ENCODE data around the gene SFMBT2.
"Not testable (repeated sequence)": the region's sequence is repeated elsewhere in the genome, so short reads cannot be mapped to it uniquely, and the experiment has no call there.

SFMBT2 gene

GRCh38 chr10:7401156-7401555 lies 9.7 kb downstream of the SFMBT2 start:
- no peak for DNase-seq (ENCODE audit: low spot score)

- DNase-seq (ENCODE audit: low spot score): no peak
Observed at GRCh38 chr10:7400068-7400715, 10.6 kb downstream of the SFMBT2 start.

GRCh38 chr10:7399533-7399932 lies 11.3 kb downstream of the SFMBT2 start:
- no peak for DNase-seq (ENCODE audit: low spot score)

GRCh38 chr10:7397049-7398035 lies 13.5 kb downstream of the SFMBT2 start:
- no peak for DNase-seq (ENCODE audit: low spot score)

GRCh38 chr10:7392301-7392700 lies 18.5 kb downstream of the SFMBT2 start:
- not testable (repeated sequence) for DNase-seq (ENCODE audit: low spot score)

- no peak for DNase-seq (ENCODE audit: low spot score)
Observed at GRCh38 chr10:7391748-7392147, 19.1 kb downstream of the SFMBT2 start.

- not testable (repeated sequence) for DNase-seq (ENCODE audit: low spot score)
Observed at GRCh38 chr10:7390689-7391110, 20.1 kb downstream of the SFMBT2 start.

- DNase-seq (ENCODE audit: low spot score): no peak
Observed at GRCh38 chr10:7389844-7390243, 21.0 kb downstream of the SFMBT2 start.

GRCh38 chr10:7389346-7389745 lies 21.5 kb downstream of the SFMBT2 start:
- no peak for DNase-seq (ENCODE audit: low spot score)

- no peak for DNase-seq (ENCODE audit: low spot score)
Observed at GRCh38 chr10:7388602-7389001, 22.2 kb downstream of the SFMBT2 start.

- DNase-seq (ENCODE audit: low spot score): not testable (repeated sequence)
Observed at GRCh38 chr10:7388149-7388548, 22.7 kb downstream of the SFMBT2 start.

- no peak for DNase-seq (ENCODE audit: low spot score)
Observed at GRCh38 chr10:7385114-7385513, 25.7 kb downstream of the SFMBT2 start.

- DNase-seq (ENCODE audit: low spot score): no peak
Observed at GRCh38 chr10:7383442-7383841, 27.4 kb downstream of the SFMBT2 start.

- no peak for DNase-seq (ENCODE audit: low spot score)
Observed at GRCh38 chr10:7380704-7381241, 30.1 kb downstream of the SFMBT2 start.

- no peak for DNase-seq (ENCODE audit: low spot score)
Observed at GRCh38 chr10:7378602-7379403, 32.0 kb downstream of the SFMBT2 start.

GRCh38 chr10:7377614-7378248 lies 33.1 kb downstream of the SFMBT2 start:
- DNase-seq (ENCODE audit: low spot score): no peak

- no peak for DNase-seq (ENCODE audit: low spot score)
Observed at GRCh38 chr10:7374795-7375194, 36.0 kb downstream of the SFMBT2 start.

GRCh38 chr10:7373039-7373438 lies 37.8 kb downstream of the SFMBT2 start:
- DNase-seq (ENCODE audit: low spot score): no peak

- DNase-seq (ENCODE audit: low spot score): no peak
Observed at GRCh38 chr10:7372504-7372903, 38.3 kb downstream of the SFMBT2 start.

- DNase-seq (ENCODE audit: low spot score): no peak
Observed at GRCh38 chr10:7370511-7370910, 40.3 kb downstream of the SFMBT2 start.

- DNase-seq (ENCODE audit: low spot score): no peak
Observed at GRCh38 chr10:7365027-7365745, 45.6 kb downstream of the SFMBT2 start.
